ENCODE results near the gene CRTC2. TPM values are rescaled to one million over a fixed set of nuclear protein-coding genes. Genes with fewer than 3 reads are reported as not detected.

Gene CRTC2
- polyA plus RNA-seq, 5 donors, result 38.8 to 64.2 (median 50.4) TPM

DNA sequence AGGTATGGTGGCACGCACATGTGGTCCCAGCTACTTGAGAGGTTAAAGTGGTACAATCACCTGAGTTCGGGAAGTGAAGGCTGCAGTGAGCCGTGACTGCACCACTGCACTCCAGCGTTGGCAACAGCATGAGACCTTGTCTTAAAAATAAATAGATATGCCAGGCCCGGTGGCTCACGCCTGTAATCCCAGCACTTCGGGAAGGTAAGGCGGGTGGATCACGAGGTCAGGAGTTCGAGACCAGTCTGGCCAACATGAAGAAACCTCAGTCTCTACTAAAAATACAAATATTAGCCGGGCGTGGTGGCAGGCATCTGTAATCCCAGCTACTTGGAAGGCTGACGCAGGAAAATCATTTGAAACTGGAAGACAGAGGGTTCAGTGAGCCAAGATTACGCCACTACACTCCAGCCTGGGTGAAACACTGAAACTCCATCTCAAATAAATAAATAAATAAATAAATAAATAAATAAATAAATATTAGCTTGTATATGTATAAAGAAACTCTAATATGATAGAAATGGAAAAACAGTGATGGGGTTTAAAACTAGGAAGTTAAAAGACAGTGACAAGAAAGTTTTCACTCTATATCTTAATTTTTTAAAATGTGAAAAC is 54.5 kb downstream of the CRTC2 start:
- no peak for DNase-seq

DNA sequence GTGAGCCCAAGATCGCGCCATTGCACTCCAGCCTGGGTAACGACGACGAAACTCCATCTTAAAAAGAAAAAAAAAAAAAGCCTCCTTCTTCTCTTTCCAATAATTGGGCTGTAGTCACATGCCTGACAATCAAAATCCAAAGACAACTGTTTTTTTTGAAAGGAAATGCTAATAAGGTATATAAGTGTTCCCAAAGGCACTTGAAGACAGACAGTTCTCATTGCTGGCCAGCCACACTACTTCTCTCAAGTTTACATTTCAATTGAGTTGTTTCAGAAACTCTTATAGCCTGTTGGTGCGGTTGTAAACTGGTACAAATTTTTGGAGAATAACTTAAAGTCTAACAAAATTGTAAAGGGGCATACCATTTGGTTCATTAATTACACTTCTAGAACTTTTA is 58.9 kb downstream of the CRTC2 start:
- DNase-seq, result no peak

Other genes with a start within 250 kb of the CRTC2 start
- gene INTS3, start 230.6 kb downstream of the CRTC2 start, polyA plus RNA-seq (ENCODE audit: insufficient read depth in 1 of 5, insufficient read length in 5 of 5, low replicate concordance in 1 of 5), result 100 to 1,000 TPM in 4 of 5 donors, 10 to 100 TPM in 1; 98.2 to 130 (median 104) TPM
- gene SLC27A3, start 183.2 kb downstream of the CRTC2 start, polyA plus RNA-seq (ENCODE audit: insufficient read depth in 1 of 5, insufficient read length in 5 of 5, low replicate concordance in 1 of 5), result 10 to 100 TPM; 33.3 to 47.9 (median 41.6) TPM
- gene GATAD2B, start 35.6 kb downstream of the CRTC2 start, polyA plus RNA-seq (ENCODE audit: insufficient read depth in 1 of 5, insufficient read length in 5 of 5, low replicate concordance in 1 of 5), result 10 to 100 TPM; 23.4 to 34.0 (median 28.7) TPM
- gene DENND4B, start 11.9 kb downstream of the CRTC2 start, polyA plus RNA-seq (ENCODE audit: insufficient read depth in 1 of 5, insufficient read length in 5 of 5, low replicate concordance in 1 of 5), result 10 to 100 TPM; 37.1 to 53.7 (median 46.2) TPM
- 10 to 100 TPM; 57.6 to 72.1 (median 66.1) TPM for gene SLC39A1, start 4.9 kb upstream of the CRTC2 start, polyA plus RNA-seq (ENCODE audit: insufficient read depth in 1 of 5, insufficient read length in 5 of 5, low replicate concordance in 1 of 5)
- 10 to 100 TPM; 34.9 to 44.9 (median 40.1) TPM for gene CREB3L4, start 9.3 kb upstream of the CRTC2 start, polyA plus RNA-seq (ENCODE audit: insufficient read depth in 1 of 5, insufficient read length in 5 of 5, low replicate concordance in 1 of 5)
- gene JTB, start 19.1 kb upstream of the CRTC2 start, polyA plus RNA-seq (ENCODE audit: insufficient read depth in 1 of 5, insufficient read length in 5 of 5, low replicate concordance in 1 of 5), result 100 to 1,000 TPM in 1 of 5 donors, 10 to 100 TPM in 4; 81.7 to 104 (median 90.1) TPM
- gene RAB13, start 27.7 kb upstream of the CRTC2 start, polyA plus RNA-seq (ENCODE audit: insufficient read depth in 1 of 5, insufficient read length in 5 of 5, low replicate concordance in 1 of 5), result 100 to 1,000 TPM; 145 to 175 (median 155) TPM
- 1,000 to 10,000 TPM; 3,493 to 4,788 (median 3,660) TPM for gene RPS27, start 32.1 kb upstream of the CRTC2 start, polyA plus RNA-seq (ENCODE audit: insufficient read depth in 1 of 5, insufficient read length in 5 of 5, low replicate concordance in 1 of 5)
- under 1 TPM; 0.09 to 0.18 (median 0.14) TPM for gene NUP210L, start 196.5 kb upstream of the CRTC2 start, polyA plus RNA-seq (ENCODE audit: insufficient read depth in 1 of 5, insufficient read length in 5 of 5, low replicate concordance in 1 of 5)
- gene TPM3, start 233.5 kb upstream of the CRTC2 start, polyA plus RNA-seq (ENCODE audit: insufficient read depth in 1 of 5, insufficient read length in 5 of 5, low replicate concordance in 1 of 5), result 100 to 1,000 TPM; 234 to 271 (median 253) TPM
- 1 to 10 TPM in 4 of 5 donors, not detected in 1; 2.7 to 6.5 (median 3.8) TPM for gene CFAP141, start 247.7 kb upstream of the CRTC2 start, polyA plus RNA-seq (ENCODE audit: insufficient read depth in 1 of 5, insufficient read length in 5 of 5, low replicate concordance in 1 of 5)